HepG2 (cell line): ENCODE results near the gene DLX1. TPM values are rescaled to one million over a fixed set of nuclear protein-coding genes. Genes with fewer than 3 reads are reported as not detected.
A peak's percentile ranks its signal among the peaks of the same experiment; 100 is the strongest.

ENCODE experiments used
- ATAC-seq: fragments of 200-7000 bp; cut with Tn5 transposase; 3 replicates; pipeline ENCODE4 v1.9.1; 2020; ENCODE audit warnings: mild to moderate bottlenecking, moderate library complexity
- BruUV-seq: library from RNA; stranded (reverse); fragments of 400-500 nt; replicated peaks from 2 replicates; lab custom pipeline; 2021; lab: Mats Ljungman, UMichigan
- CTCF ChIA-PET: fragments of 300-600 bp; formaldehyde crosslinking; extraction: SDS; loops from one replicate; lab custom pipeline; 2021; ENCODE audit warnings: low total read pairs, inconsistent platforms, low intra/inter-chr PET ratio; lab: Yijun Ruan, JAX
- POLR2A ChIA-PET: fragments of 350-600 bp; sonication (Branson Sonifier 250); formaldehyde crosslinking; loops from one replicate; lab custom pipeline; 2020; ENCODE audit warnings: antibody characterized with exemption, inconsistent platforms; lab: Yijun Ruan, JAX
- DNase-seq: peaks from one replicate; pipeline ENCODE4 v3.0.0-alpha.2; 2015; ENCODE audit warnings: low spot score
- FAIRE-seq: peaks from 3 replicates; lab custom pipeline; 2011; peaks lifted over from hg19 to GRCh38; lab: Jason Lieb, UNC
- H2AFZ ChIP-seq: one replicate; pipeline ENCODE4 v1.6.1; 2011; ENCODE audit warnings: low read length, inconsistent platforms
- H3K27ac ChIP-seq: fragments of 300-600 bp; 3 replicates; pipeline ENCODE4 v1.8.0; 2011; ENCODE audit warnings: mixed run types, mild to moderate bottlenecking, mixed read lengths, low read length, inconsistent platforms; ENCODE audit not compliant: insufficient read depth; ENCODE audit errors: extremely low read length
- H3K27me3 ChIP-seq, 2 experiments: fragments of 200-600 bp in 1 of 2; 2 replicates in 1 of 2; 3 replicates in 1 of 2; pipeline versions ENCODE4 v1.6.0 to v1.8.0; 2011; ENCODE audit warnings: low read length in 2 of 2, mild to moderate bottlenecking in 2 of 2, moderate library complexity in 2 of 2, inconsistent platforms in 1 of 2; ENCODE audit not compliant: insufficient read depth in 2 of 2, control insufficient read depth in 1 of 2
- H3K36me3 ChIP-seq, 2 experiments: fragments of 200-600 bp in 1 of 2; replicated peaks in 1 of 2; 2 replicates in 1 of 2; 3 replicates in 1 of 2; pipeline versions ENCODE4 v1.5.1 to v1.8.0; 2011; ENCODE audit warnings: low read length in 2 of 2, inconsistent platforms in 1 of 2; ENCODE audit not compliant: insufficient read depth in 2 of 2, control insufficient read depth in 1 of 2
- H3K4me1 ChIP-seq: 2 replicates; pipeline ENCODE4 v1.5.1; 2012; ENCODE audit warnings: low read length, inconsistent platforms; ENCODE audit not compliant: insufficient read depth
- H3K4me2 ChIP-seq: 2 replicates; pipeline ENCODE4 v1.6.0; 2011; ENCODE audit warnings: low read depth, low read length, inconsistent platforms
- H3K4me3 ChIP-seq, 3 experiments: fragments of 200-600 bp in 1 of 3; sonication (generic), shearing (Covaris generic) in 1 of 3; replicated peaks in 1 of 3; 2 replicates each; pipeline ENCODE4 v1.5.1; 2011 to 2016; ENCODE audit warnings: low read length in 3 of 3, inconsistent platforms in 2 of 3, low read depth in 2 of 3, mild to moderate bottlenecking in 2 of 3, control low read depth in 1 of 3, mixed read lengths in 1 of 3; ENCODE audit not compliant: insufficient read depth in 1 of 3
- H3K79me2 ChIP-seq: one replicate; pipeline ENCODE4 v1.6.1; 2011; ENCODE audit warnings: low read length, inconsistent platforms; ENCODE audit not compliant: insufficient read depth
- H3K9ac ChIP-seq: 2 replicates; pipeline ENCODE4 v1.6.0; 2011; ENCODE audit warnings: mild to moderate bottlenecking, low read depth, low read length, inconsistent platforms; ENCODE audit not compliant: insufficient read depth
- H3K9me3 ChIP-seq: 2 replicates; pipeline ENCODE4 v1.5.1; 2012; ENCODE audit warnings: mild to moderate bottlenecking, low read length
- H4K20me1 ChIP-seq: 2 replicates; pipeline ENCODE4 v1.6.0; 2011; ENCODE audit warnings: inconsistent platforms, mild to moderate bottlenecking, low read length, moderate library complexity; ENCODE audit not compliant: insufficient read depth
- MXD4 ChIP-seq: IDR thresholded peaks from 2 replicates; pipeline ENCODE4 v1.6.1; 2016; ENCODE audit warnings: mild to moderate bottlenecking, missing biosample characterization, missing genetic modification reagents
- SCMH1 ChIP-seq: sonication (generic); formaldehyde crosslinking; IDR thresholded peaks from 2 replicates; pipeline ENCODE4 v1.9.0; 2021; ENCODE audit warnings: missing genetic modification reagents, mild to moderate bottlenecking, borderline replicate concordance
- STAT5B ChIP-seq: sonication (generic); formaldehyde crosslinking; IDR thresholded peaks from 2 replicates; pipeline ENCODE4 v1.4.0; 2020; ENCODE audit warnings: missing genetic modification reagents
- THAP9 ChIP-seq: sonication (generic); formaldehyde crosslinking; IDR thresholded peaks from 2 replicates; pipeline ENCODE4; 2020; ENCODE audit warnings: missing genetic modification reagents, mild to moderate bottlenecking, borderline replicate concordance
- ZBTB40 ChIP-seq, 2 experiments: fragments of 450-650 bp in 1 of 2; sonication (generic) in 1 of 2; formaldehyde crosslinking in 1 of 2; IDR thresholded peaks; 2 replicates each; pipeline versions ENCODE4 v1.6.1 to v1.8.0; 2016 to 2022; ENCODE audit warnings: antibody characterized with exemption in 1 of 2, mild to moderate bottlenecking in 1 of 2, missing genetic modification reagents in 1 of 2
- ZNF10 ChIP-seq: sonication (generic); formaldehyde crosslinking; IDR thresholded peaks from 2 replicates; pipeline ENCODE4 v1.4.0; 2020; ENCODE audit warnings: mild to moderate bottlenecking, low read depth, missing genetic modification reagents, borderline replicate concordance
- ZNF546 ChIP-seq: sonication (generic); formaldehyde crosslinking; conservative IDR thresholded peaks from 2 replicates; pipeline ENCODE4 v1.8.1; 2023; ENCODE audit warnings: mild to moderate bottlenecking, missing genetic modification reagents
- ZNF619 ChIP-seq: sonication (generic); formaldehyde crosslinking; IDR thresholded peaks from 2 replicates; pipeline ENCODE4 v1.4.0; 2020; ENCODE audit warnings: mild to moderate bottlenecking, missing genetic modification reagents
- ZNF891 ChIP-seq: sonication (generic); formaldehyde crosslinking; IDR thresholded peaks from 2 replicates; pipeline ENCODE4 v1.5.0; 2020; ENCODE audit warnings: mild to moderate bottlenecking, missing genetic modification reagents
- WGBS: methylation state at CpG from one replicate; pipeline ENCODE4 v1.1.6; 2017; ENCODE audit warnings: low lambda C conversion rate; 5-methylcytosine and 5-hydroxymethylcytosine counted together
- in situ Hi-C: cut with HindIII; loops from 2 replicates; pipeline ENCODE4 v1.10.0; 2017; ENCODE audit warnings: low pct_unique_long_range_greater_than_20kb; ENCODE audit not compliant: extremely low pct_ligation_motif_present
- intact Hi-C: fragments of 100-400 bp; cut with micrococcal nuclease; formaldehyde crosslinking; loops from one replicate; pipeline ENCODE4 v1.10.0; 2022; ENCODE audit not compliant: unreplicated experiment
- polyA plus RNA-seq, 8 experiments: library from polyadenylated mRNA; depleted of rRNA in 3 of 8; stranded (reverse) in 7 of 8; unstranded in 1 of 8; fragments of >200 nt; fragmentation: Illumina TruSeq in 4 of 8; extraction: Trizol in 4 of 8; gene quantifications; 2 replicates each; pipeline versions ENCODE4 v1.2.1 to v1.2.3, GENCODE V29; 2011 to 2016; ENCODE audit warnings: low read depth in 4 of 8, missing spikeins in 1 of 8, mixed read lengths in 1 of 8; ENCODE audit not compliant: insufficient read depth in 1 of 8
- total RNA-seq, 5 experiments: library from RNA; depleted of rRNA; stranded (reverse); fragments of >200 nt; fragmentation: Illumina TruSeq; extraction: Trizol; gene quantifications; 2 replicates each; pipeline ENCODE4 v1.2.3, GENCODE V29; 2016; ENCODE audit warnings: low read depth in 1 of 5

The DLX1 gene
- total and polyA plus RNA-seq, 2 of the 13 experiments (the other 11 are each of a cell fraction or from before 2014, with no cell fraction given): 0.18 to 0.86 TPM

GRCh38 chr2:172086241-172087206 lies 1.2 kb downstream of the DLX1 start:
- Histone ChIP-seq H3K36me3 (no peaks in the 10 kb centered on the region), H3K4me3 (peak overlapping the region; percentile 60 to 82 (median 64)), H3K27ac (no peak overlapping the region), H4K20me1 (peaks cover 3% of the 10 kb centered on the region; the same call in 1 of the 2 replicates), H2AFZ (no peak overlapping the region), H3K4me1 (peaks cover 76% of the 10 kb centered on the region), H3K9me3 (no peaks in the 10 kb centered on the region), H3K27me3 (peaks cover 20 to 94% of the 10 kb centered on the region in 2 experiments; a peak in 4 of 5 replicates), H3K79me2 (no peaks in the 10 kb centered on the region), H3K9ac (peak overlapping the region; percentile 7), H3K4me2 (peak overlapping the region; percentile 98)
- ChIA-PET CTCF (interaction anchor here (0.9 kb wide), 1 partner anchor 17 kb away, joined by 3 read pairs; no protein-coding TSS in a partner anchor), POLR2A (interaction anchor here (0.8 to 4.9 kb wide), 5 partner anchors 9 to 34 kb away, joined by 3 to 42 read pairs (median 5); partner anchors contain the start of gene DLX2)
- peak; percentile 54 for ATAC-seq
- intact Hi-C loops: loop anchor here (5.0 kb wide), 1 partner anchor 34 kb away; no protein-coding TSS in a partner anchor
- peak; percentile 56 for FAIRE-seq
- in situ Hi-C loops: no loop called here
- DNase-seq: peak; percentile 55
- no TSS peak for BruUV-seq
- 8% methylated on average over 54 of the region's 54 CpGs for WGBS
- TF ChIP-seq ZNF10 (CRISPR knock-in tag): no peak
- no peak for TF ChIP-seq ZNF619 (CRISPR knock-in tag)
- TF ChIP-seq ZNF546 (CRISPR knock-in tag): no peak
- TF ChIP-seq SCMH1 (CRISPR knock-in tag): no peak
- no peak for TF ChIP-seq STAT5B (CRISPR knock-in tag)
- TF ChIP-seq MXD4: no peak
- TF ChIP-seq THAP9: 0 out of 2 replicates have a peak, but pooled peaks have one; percentile 17
- TF ChIP-seq ZNF891 (CRISPR knock-in tag): peak; percentile 74
- no peak for TF ChIP-seq ZBTB40 (IDR thresholded peaks at IDR 0.05)
- TF ChIP-seq ZBTB40 (CRISPR knock-in tag; IDR thresholded peaks at IDR 0.05): 0 out of 2 replicates have a peak, but pooled peaks have one; percentile 25
